Lower leg skin (tissue), 4 donors: ENCODE results near the gene RBM20. TPM values are rescaled to one million over a fixed set of nuclear protein-coding genes. Genes with fewer than 3 reads are reported as not detected.
"Not testable (repeated sequence)": the region's sequence is repeated elsewhere in the genome, so short reads cannot be mapped to it uniquely, and the experiment has no call there.

Source experiments
- DNase-seq, 2 donors: peaks; one replicate each; pipeline ENCODE4 v3.0.0-alpha.2; 2019; ENCODE audit warnings: low spot score in 2 of 2
- H3K4me3 ChIP-seq: fragments of 200-600 bp; sonication (generic); 2 replicates; pipeline ENCODE4 v1.5.1; 2017; ENCODE audit warnings: mild to moderate bottlenecking, low read depth; ENCODE audit not compliant: poor library complexity, severe bottlenecking
- POLR2A ChIP-seq, 2 donors: fragments of 450-650 bp; IDR thresholded peaks; one replicate each; pipeline ENCODE4 v1.6.1; 2016 to 2017; ENCODE audit warnings: antibody characterized with exemption in 2 of 2, mild to moderate bottlenecking in 1 of 2, moderate library complexity in 1 of 2
- WGBS, 2 donors: methylation state at CpG; one replicate each; pipeline ENCODE4 v1.1.5; 2018; 5-methylcytosine and 5-hydroxymethylcytosine counted together
- intact Hi-C: fragments of 100-400 bp; cut with DNase I; formaldehyde crosslinking; loops from one replicate; pipeline ENCODE4 v1.15.0; 2023; ENCODE audit warnings: low total_unique reads
- total RNA-seq, 4 donors: library from RNA; depleted of rRNA; stranded (reverse); fragments of >200 nt; gene quantifications; one replicate each; pipeline ENCODE4 v1.1.0, GENCODE V29; 2016
- TF ChIP-seq, protein P1 (sequence below), 3 donors: fragments of 450-650 bp; IDR thresholded peaks; one replicate each; pipeline ENCODE4 v1.5.1; 2016; ENCODE audit warnings: antibody characterized with exemption in 3 of 3, mild to moderate bottlenecking in 3 of 3, moderate library complexity in 2 of 3

The RBM20 gene
- total RNA-seq, 4 donors from 2014 or later: 0.66 to 6.2 (median 3.5) TPM

DNA sequence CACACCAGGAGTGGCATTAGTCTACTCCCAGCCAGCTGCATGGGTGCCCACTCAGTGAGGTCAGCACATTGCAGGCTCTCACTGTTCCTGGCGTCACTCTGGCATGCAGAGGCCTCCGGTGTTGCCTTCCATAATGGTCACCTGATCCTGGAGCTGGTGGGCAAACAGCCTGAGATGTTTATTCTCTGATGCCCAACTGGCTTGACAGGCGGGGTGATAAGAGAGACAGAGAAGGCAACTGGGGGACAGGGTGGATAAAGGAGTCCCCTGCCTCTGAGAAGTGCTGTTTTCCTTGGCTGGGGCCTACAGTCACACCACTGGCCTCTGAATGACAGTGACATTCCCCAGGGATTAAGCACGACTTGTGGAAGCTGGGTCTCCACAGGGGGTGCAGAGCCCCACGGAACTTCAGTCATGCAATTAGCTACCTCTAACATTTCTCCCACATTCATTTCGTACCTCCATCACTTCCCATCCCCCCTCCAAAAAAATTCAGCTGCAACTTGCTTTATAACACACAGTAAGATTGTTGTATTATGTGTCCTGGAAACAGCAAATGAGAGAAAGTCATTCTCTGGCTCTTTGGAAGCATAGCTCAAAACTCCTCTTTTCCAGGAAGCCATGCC is 7.1 kb upstream of the RBM20 start:
- DNase-seq: no peak
- WGBS, 2 donors: 63 to 71% methylated on average over 6 of the region's 6 CpGs
- no peak overlapping the region for H3K4me3 ChIP-seq
- intact Hi-C loops: no loop called here
- no peak for TF ChIP-seq POLR2A (IDR thresholded peaks at IDR 0.05)
- TF ChIP-seq, protein P1, sequence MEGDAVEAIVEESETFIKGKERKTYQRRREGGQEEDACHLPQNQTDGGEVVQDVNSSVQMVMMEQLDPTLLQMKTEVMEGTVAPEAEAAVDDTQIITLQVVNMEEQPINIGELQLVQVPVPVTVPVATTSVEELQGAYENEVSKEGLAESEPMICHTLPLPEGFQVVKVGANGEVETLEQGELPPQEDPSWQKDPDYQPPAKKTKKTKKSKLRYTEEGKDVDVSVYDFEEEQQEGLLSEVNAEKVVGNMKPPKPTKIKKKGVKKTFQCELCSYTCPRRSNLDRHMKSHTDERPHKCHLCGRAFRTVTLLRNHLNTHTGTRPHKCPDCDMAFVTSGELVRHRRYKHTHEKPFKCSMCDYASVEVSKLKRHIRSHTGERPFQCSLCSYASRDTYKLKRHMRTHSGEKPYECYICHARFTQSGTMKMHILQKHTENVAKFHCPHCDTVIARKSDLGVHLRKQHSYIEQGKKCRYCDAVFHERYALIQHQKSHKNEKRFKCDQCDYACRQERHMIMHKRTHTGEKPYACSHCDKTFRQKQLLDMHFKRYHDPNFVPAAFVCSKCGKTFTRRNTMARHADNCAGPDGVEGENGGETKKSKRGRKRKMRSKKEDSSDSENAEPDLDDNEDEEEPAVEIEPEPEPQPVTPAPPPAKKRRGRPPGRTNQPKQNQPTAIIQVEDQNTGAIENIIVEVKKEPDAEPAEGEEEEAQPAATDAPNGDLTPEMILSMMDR (IDR thresholded peaks at IDR 0.05): no peak

DNA sequence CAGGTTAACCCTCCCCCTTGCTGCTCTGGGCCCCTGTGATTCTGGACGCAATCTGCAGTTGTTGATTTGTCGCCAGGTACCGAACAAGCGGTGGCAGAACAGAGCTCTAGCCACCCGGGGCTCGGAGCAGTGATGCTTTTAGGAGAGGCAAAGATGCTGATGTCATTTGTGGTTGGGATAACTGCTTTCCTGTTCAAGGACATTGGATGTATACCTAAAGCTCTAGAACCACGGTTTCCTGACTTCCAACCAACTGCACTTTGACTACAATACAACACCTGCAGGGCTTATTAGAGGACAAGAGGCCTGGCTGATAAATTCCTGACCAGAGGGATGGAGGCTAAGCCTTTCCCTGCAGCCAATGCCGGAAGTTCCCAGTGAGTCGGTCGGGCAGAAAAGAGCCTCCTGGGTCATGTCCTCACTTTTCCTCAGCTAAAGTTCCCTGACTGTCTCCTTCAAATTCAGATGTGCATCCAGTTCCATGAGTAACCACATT is 6.5 kb upstream of the RBM20 start:
- DNase-seq: no peak
- intact Hi-C loops: no loop called here
- H3K4me3 ChIP-seq: no peak overlapping the region
- 42 to 55% methylated on average over 10 of the region's 10 CpGs for WGBS, 2 donors
- no peak for TF ChIP-seq POLR2A (IDR thresholded peaks at IDR 0.05)

DNA sequence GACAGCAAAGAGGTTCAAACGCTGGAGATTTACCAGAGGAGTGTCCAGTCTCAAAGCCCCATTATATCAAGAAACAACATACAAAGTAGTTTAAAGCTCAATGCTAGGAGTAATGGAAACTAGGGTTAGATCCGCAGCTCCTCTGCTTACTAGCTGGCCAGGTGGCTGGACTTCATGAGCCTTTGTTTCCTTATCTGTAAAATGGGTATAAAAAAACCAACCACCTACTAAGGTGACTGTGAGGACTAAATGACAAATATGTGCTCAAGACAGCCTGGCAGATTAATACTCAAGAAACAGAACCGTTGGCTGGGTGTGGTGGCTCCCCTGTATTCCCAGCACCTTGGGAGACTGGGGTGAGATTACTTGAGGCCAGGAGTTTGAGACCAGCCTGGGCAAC is 5.8 kb upstream of the RBM20 start:
- intact Hi-C loops: no loop called here
- 83 to 92% methylated on average over 3 of the region's 3 CpGs for WGBS, 2 donors
- no peak for TF ChIP-seq POLR2A (IDR thresholded peaks at IDR 0.05)
- TF ChIP-seq, protein P1 (IDR thresholded peaks at IDR 0.05): no peak

DNA sequence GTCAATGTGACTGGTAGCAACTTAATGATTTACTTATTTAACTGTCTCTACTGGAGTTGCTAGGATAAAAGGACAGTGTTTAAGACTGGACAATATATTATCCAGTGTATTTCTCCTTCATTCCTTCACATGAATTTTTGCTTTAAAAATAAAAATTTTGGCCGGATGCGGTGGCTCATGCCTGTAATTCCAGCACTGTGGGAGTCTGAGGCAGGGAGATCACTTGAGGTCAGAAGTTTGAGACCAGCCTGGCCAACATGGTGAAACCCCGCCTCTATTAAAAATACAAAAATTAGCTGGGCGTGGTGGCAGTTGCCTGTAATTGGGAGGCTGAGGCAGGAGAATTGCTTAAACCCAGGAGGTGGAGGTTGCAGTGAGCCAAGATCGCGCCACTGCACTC is 5.1 kb upstream of the RBM20 start:
- WGBS, 2 donors: 89 to 93% methylated on average over 6 of the region's 6 CpGs
- intact Hi-C loops, H3K4me3 ChIP-seq: not testable (repeated sequence)

More for the DNA sequence above, 5.8 kb upstream of the RBM20 start:
- H3K4me3 ChIP-seq: no peak overlapping the region
- no peak for DNase-seq

DNA sequence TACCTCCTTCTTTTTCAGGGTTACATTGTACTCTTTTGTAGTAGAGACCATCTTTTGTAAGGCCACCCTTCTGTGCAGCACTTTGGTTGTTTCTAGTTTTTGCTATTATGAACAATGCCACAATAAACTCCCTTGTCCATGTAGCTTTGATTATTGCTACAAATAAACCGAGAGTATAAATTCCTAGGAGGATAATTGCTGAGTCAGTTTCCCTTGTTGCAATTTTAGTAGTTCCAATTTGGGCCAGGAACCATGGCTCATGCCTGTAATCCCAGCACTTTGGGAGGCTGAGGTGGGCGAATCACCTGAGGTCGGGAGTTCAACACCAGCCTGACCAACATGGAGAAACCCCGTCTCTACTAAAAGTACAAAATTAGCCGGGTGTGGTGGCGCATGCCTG is 4.3 kb upstream of the RBM20 start:
- DNase-seq, H3K4me3 ChIP-seq, intact Hi-C loops: not testable (repeated sequence)
- WGBS, 2 donors: 89 to 95% methylated on average over 6 of the region's 6 CpGs

More for the DNA sequence above, 5.1 kb upstream of the RBM20 start:
- not testable (repeated sequence) for DNase-seq

DNA sequence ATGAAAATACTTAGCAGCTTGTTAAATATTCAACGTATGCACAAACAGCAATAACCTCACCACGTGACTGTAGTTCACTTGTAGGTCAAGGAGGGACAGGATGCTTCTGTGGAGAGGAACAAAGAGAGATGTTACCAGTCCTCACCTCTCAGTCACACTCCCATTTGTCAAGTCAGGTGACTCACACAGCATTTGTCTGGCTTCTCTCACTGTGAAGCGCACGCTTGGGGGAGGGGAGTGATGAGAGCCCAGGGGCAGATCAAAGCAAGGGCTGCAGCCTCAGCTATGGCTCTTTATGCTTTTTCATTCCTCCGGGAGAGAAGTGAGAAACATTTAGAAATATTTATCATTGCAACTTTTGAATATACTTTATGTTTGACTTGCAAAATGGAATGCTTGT is 2.9 kb upstream of the RBM20 start:
- no peak overlapping the region for H3K4me3 ChIP-seq
- intact Hi-C loops: no loop called here
- WGBS, 2 donors: 39 to 41% methylated on average over 5 of the region's 5 CpGs
- no peak for DNase-seq
- TF ChIP-seq, protein P1 (IDR thresholded peaks at IDR 0.05): no peak
- TF ChIP-seq POLR2A (IDR thresholded peaks at IDR 0.05): no peak

DNA sequence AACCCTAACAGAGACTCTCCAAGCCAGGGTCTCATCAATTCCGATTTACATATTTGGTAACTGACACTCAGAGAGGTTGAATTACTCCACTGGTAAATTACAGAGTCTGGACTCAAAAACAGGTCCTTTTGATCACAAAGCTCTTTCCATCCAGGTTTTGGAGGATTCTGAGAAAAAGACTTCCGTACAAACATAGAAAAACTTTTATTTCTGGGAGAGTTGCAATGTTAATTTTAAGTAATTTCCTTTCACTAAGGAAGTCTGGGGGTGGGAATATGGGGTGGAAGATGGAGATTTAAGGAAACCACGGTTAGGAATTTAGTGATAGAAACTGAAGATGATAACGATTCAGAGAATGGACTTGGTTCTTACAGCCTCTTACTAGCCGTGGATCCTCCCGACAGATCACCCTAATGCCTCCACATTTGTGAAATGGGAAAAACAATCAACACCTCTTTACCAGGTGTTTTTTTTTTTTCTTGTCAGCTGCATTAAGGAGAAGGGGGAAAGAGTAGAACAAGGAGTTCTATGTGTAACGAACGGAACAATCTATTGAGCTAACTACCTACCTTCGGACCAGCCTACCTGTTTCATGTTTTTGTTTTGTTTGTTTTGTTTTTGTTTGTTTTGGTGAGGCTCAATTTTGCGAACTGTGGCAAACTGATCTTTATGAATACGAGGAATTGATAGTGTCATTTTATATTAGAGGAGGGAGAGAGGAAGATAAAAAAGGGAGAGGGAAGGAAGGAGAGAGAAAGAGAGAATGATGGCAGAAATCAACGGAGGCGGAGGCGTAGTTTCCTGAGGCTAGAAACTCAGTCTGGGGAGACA is 1.7 kb upstream of the RBM20 start:
- H3K4me3 ChIP-seq: no peak overlapping the region
- intact Hi-C loops: no loop called here
- no peak for TF ChIP-seq POLR2A (IDR thresholded peaks at IDR 0.05)
- TF ChIP-seq, protein P1 (IDR thresholded peaks at IDR 0.05): no peak
- WGBS, 2 donors: 43 to 49% methylated on average over 14 of the region's 14 CpGs
- DNase-seq: no peak
